OCI-LY3 (cell line): Measurements from ENCODE around the gene CKAP4.
"Not testable (repeated sequence)": the region's sequence is repeated elsewhere in the genome, so short reads cannot be mapped to it uniquely, and the experiment has no call there.

Experiments used
- H2AFZ ChIP-seq: fragments of 200-600, 300-600 bp; shearing (Covaris generic); 2 replicates; pipeline ENCODE4 v1.6.0; 2014; ENCODE audit warnings: antibody characterized with exemption, low read depth, low read length
- H3K27ac ChIP-seq: fragments of 200-600, 300-600 bp; sonication (generic); 2 replicates; pipeline ENCODE4 v1.5.1; 2014; ENCODE audit warnings: mild to moderate bottlenecking, low read length, moderate library complexity, mixed read lengths
- H3K27me3 ChIP-seq: fragments of 200-600, 300-600 bp; sonication (generic); 2 replicates; pipeline ENCODE4 v1.6.1; 2014; ENCODE audit warnings: low read depth, low read length, mixed read lengths
- H3K36me3 ChIP-seq: fragments of 200-600, 300-600 bp; sonication (generic); replicated peaks from 2 replicates; pipeline ENCODE3; 2014; ENCODE audit warnings: low read depth, low read length, mixed read lengths
- H3K4me1 ChIP-seq: fragments of 300-600, 200-600 bp; sonication (generic); 2 replicates; pipeline ENCODE4 v1.6.1; 2014; ENCODE audit warnings: low read length, mixed read lengths
- H3K4me2 ChIP-seq: fragments of 200-600, 300-600 bp; sonication (generic); 2 replicates; pipeline ENCODE4 v1.6.1; 2014; ENCODE audit warnings: low read length, mixed read lengths
- H3K4me3 ChIP-seq: fragments of 300-600, 200-600 bp; sonication (generic); 2 replicates; pipeline ENCODE4 v1.5.1; 2014; ENCODE audit warnings: antibody characterized with exemption, mild to moderate bottlenecking, low read length, moderate library complexity
- H3K79me2 ChIP-seq: fragments of 300-600, 200-600 bp; shearing (Covaris generic); 2 replicates; pipeline ENCODE4 v1.6.1; 2014; ENCODE audit warnings: mild to moderate bottlenecking, low read length, mixed read lengths
- H3K9ac ChIP-seq: fragments of 300-600, 200-600 bp; shearing (Covaris generic); 2 replicates; pipeline ENCODE4 v1.6.0; 2014; ENCODE audit warnings: mild to moderate bottlenecking, low read length, moderate library complexity
- H3K9me3 ChIP-seq: fragments of 200-600, 300-600 bp; shearing (Covaris generic); 2 replicates; pipeline ENCODE4 v1.6.1; 2014; ENCODE audit warnings: low read length, mixed read lengths; ENCODE audit not compliant: insufficient read depth
- H4K20me1 ChIP-seq: fragments of 200-600, 300-600 bp; sonication (generic); 2 replicates; pipeline ENCODE4 v1.6.1; 2016; ENCODE audit warnings: low read length, mixed read lengths; ENCODE audit not compliant: insufficient read depth
- CTCF ChIP-seq: fragments of 200-600, 300-600 bp; sonication (generic); IDR thresholded peaks from 2 replicates; pipeline ENCODE4 v1.5.1; 2014; ENCODE audit warnings: antibody characterized with exemption, low read length, low read depth
- EZH2phosphoT487 ChIP-seq: fragments of 200-600 bp; shearing (Covaris generic); IDR thresholded peaks from 2 replicates; pipeline ENCODE4 v1.6.1; 2018; ENCODE audit warnings: antibody characterized with exemption, mixed run types, low read depth

Gene CKAP4

GRCh38 chr12:106288101-106288493 is 40.3 kb upstream of the CKAP4 start:
- Histone ChIP-seq H3K27ac (no peak overlapping the region), H3K36me3 (no peaks in the 10 kb centered on the region), H4K20me1 (no peaks in the 10 kb centered on the region), H3K79me2 (no peaks in the 10 kb centered on the region), H3K9ac (no peak overlapping the region), H3K4me2 (no peak overlapping the region), H2AFZ (no peak overlapping the region), H3K4me1 (peaks cover 6% of the 10 kb centered on the region), H3K27me3 (peaks cover 48% of the 10 kb centered on the region), H3K4me3 (no peak overlapping the region), H3K9me3 (no peaks in the 10 kb centered on the region)
- no peak for TF ChIP-seq EZH2phosphoT487
- no peak for TF ChIP-seq CTCF

GRCh38 chr12:106287364-106287763 is 39.5 kb upstream of the CKAP4 start:
- no peak for TF ChIP-seq CTCF
- no peak for TF ChIP-seq EZH2phosphoT487
- Histone ChIP-seq H3K4me1 (peaks cover 6% of the 10 kb centered on the region), H3K4me3 (no peak overlapping the region), H3K79me2 (no peaks in the 10 kb centered on the region), H3K9ac (no peak overlapping the region), H3K4me2 (no peak overlapping the region), H3K27me3 (peaks cover 41% of the 10 kb centered on the region), H3K27ac (no peak overlapping the region), H2AFZ (no peak overlapping the region), H4K20me1 (no peaks in the 10 kb centered on the region), H3K36me3 (no peaks in the 10 kb centered on the region), H3K9me3 (no peaks in the 10 kb centered on the region)

GRCh38 chr12:106286576-106287162 is 38.8 kb upstream of the CKAP4 start:
- not testable (repeated sequence) for H3K4me2 ChIP-seq, H3K4me3 ChIP-seq, H3K4me1 ChIP-seq, H3K9me3 ChIP-seq, H3K9ac ChIP-seq, H3K79me2 ChIP-seq, H3K27ac ChIP-seq, H4K20me1 ChIP-seq, H2AFZ ChIP-seq, H3K36me3 ChIP-seq
- H3K27me3 ChIP-seq: peaks cover 40% of the 10 kb centered on the region

- Histone ChIP-seq H4K20me1 (no peaks in the 10 kb centered on the region), H3K27me3 (peaks cover 39% of the 10 kb centered on the region), H3K4me1 (peaks cover 6% of the 10 kb centered on the region), H3K27ac (no peak overlapping the region), H3K9me3 (0 out of 2 replicates have a peak, but pooled peaks cover 5% of the 10 kb centered on the region), H3K9ac (no peak overlapping the region), H2AFZ (no peak overlapping the region), H3K79me2 (no peaks in the 10 kb centered on the region), H3K4me3 (no peak overlapping the region), H3K4me2 (no peak overlapping the region), H3K36me3 (no peaks in the 10 kb centered on the region)
- no peak for TF ChIP-seq EZH2phosphoT487
- no peak for TF ChIP-seq CTCF
These were observed 38.2 kb upstream of the CKAP4 start for GRCh38 chr12:106285982-106286381.
